ENCODE results near the gene DOK6.
"Not testable (repeated sequence)": the region's sequence is repeated elsewhere in the genome, so short reads cannot be mapped to it uniquely, and the experiment has no call there.

DOK6 gene

GRCh38 chr18:69631281-69631680 is 230.6 kb downstream of the DOK6 start:
- no peak for DNase-seq

GRCh38 chr18:69635482-69635881 is 234.8 kb downstream of the DOK6 start:
- DNase-seq = no peak

DNA sequence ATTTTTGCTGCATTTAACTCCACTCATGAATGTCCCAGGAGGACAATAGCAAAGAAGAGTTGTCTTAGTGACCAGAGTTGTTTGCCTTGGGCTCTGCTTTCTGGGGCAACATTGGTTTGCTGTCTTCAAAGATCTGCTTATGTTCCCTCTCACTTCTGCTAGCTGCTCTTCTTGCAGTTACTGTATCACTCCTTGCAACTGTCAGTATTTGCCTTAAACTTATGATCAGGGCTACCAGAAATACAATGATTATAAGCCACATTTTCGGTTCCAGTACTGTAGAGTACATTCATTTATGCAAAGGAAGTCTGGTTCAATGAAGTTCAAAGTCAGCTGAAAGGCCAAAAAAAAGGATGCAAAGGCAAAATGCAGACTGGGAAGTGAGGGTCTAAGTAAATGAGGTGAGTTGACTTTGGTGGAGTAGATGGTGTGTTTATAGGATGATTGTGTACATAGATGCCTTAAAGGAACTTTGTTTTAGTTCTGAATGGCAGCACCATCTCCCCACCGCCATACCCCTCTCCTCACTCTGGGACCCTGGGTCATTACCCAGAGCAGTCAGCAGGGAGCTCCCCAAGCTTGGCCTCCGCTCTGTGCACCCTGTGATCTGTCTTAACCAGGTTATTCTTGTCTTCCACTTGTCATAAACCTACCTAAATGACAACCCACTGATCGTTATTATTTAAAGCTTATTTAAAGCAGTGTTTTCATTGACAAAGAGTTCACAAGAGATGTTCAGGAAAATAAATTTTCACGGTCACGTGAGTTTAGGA is 236.0 kb downstream of the DOK6 start:
- no peak for DNase-seq

- no peak for DNase-seq
These were observed 237.4 kb downstream of the DOK6 start for GRCh38 chr18:69638056-69638455.

DNA sequence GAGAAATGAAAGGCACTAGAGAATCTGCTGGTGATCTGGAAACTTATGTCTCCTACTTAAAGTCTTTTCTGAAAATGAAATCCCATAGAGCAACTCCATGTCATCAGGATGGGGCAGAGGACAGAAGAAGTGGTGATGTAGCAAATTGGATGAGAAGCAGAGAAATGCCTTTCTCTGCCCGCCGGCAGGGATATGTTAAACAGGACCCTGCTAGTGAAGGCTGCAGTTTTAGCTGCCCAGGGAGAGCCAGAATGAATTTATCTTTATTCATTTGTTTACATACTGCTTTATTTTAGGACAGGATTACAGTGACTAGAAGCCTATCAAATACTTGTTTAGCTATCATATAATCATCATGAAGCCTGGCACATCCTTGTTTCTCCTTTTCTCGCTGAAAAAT is 247.0 kb downstream of the DOK6 start:
- DNase-seq = no peak

DNA sequence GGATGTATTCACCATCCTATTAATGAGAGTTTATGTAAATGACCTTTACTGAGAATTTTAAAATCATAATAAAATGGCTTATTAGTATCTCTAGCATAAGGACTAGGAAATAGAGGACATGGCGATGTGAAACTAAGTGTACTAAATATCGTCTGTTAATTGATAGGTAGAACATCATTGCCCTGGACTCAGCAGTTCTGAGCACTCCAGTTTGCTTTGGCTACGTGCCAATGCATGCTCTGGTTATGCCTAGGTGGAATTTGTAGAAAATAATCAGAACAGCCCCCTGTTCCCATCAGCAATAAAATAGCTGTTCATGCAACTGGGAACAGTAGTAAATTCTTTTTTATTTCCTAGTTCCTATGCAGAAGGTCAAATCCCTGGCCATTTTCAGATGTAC is 247.8 kb downstream of the DOK6 start:
- no peak for DNase-seq

GRCh38 chr18:69649684-69650083 is 249.0 kb downstream of the DOK6 start:
- DNase-seq = no peak

- DNase-seq = no peak
These were observed 250.6 kb downstream of the DOK6 start for GRCh38 chr18:69651243-69651642.

DNA sequence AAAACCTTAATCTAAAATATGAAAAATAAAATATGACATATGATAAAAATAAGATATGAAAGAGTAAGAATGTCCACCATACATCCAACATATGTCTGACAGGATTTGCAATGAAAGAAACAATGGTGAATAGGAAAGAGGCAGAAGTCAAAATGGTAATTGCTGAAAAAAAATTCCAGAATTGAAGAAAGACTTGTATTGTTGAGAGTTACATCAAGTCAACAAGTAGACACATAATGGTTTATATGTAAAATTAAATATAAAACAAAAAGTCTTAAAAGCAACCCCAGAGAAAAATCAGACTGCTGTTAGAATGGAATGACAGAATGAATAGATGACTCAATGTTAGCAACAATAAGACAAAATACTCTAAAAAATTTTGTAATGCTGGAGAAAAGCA is 255.1 kb downstream of the DOK6 start:
- DNase-seq = no peak

DNA sequence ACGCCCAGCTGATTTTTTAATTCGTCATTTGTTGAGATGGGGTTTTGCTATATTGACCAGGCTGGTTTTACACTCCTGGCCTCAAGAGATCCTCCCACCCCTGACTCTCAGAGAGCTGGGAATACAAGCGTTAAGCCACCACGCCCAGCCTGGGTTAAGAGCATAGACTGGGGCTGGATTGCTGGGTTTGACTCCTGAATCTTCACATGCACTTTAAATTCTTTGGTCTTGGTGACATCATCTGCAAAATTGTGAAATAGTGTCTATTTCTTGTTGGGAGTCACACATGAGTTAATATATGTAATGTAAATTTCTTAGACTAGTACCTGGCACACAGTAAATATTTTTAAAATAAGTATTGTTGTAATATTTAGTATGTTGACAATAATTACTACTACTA is 257.4 kb downstream of the DOK6 start:
- no peak for DNase-seq

DNA sequence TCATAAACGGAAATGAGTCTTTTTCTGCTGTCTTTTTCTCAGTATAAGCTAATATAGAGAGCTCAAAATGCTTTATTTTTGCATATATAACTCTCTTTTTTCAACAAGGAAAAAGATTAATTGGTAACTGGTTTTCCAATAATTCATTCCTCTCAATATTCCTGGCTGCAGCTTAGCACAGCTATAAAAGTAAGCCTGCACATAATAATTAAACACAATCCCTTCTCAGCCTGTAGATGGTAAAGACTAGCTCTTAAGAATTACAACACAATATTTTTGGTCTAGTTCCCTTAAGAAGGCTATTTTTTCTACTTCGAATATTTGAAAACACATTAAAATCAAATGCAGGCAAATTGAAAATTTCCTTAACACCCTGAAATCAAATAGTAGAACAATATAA is 258.0 kb downstream of the DOK6 start:
- DNase-seq = no peak

DNA sequence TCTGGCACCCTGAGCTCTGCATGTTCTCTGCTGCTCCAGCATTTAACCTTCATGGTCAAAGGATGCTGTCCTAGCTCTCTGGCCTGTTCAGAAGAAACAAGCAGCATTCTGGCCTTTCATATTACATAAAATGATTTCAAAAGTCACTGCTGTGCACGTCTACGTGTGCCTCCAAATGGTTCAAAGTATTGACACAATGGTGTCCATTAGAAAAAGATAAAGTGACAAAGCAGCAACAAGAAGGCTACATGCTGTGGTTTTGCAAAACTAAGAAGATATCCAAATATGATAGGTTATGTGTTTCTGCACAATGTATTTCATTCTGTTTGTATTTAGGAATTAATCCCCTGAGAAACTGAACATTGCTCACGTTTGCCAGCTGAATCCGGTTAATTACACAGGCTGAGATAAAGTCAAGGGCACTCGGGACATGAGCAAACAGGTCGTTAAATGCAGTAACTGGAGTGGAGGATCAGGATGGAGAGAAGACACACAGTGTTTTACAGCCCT is 258.5 kb downstream of the DOK6 start:
- DNase-seq = no peak

DNA sequence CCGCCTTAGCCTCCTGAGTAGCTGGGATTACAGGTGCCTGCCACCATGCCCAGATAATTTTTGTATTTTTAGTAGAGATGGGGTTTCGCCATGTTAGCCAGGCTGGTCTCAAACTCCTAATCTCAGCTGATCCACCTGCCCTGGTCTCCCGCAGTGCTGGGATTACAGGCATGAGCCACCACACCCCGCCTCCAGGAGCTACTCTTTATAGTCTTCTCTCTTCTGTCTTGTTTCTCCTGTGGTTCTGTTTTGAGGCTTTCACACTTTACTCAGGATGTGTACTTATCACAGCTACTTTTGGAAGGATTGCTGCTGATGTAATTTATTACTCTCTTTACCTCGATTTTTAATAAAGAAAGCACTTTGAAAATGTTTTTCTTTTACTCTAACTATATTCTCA is 261.4 kb downstream of the DOK6 start:
- not testable (repeated sequence) for DNase-seq

DNA sequence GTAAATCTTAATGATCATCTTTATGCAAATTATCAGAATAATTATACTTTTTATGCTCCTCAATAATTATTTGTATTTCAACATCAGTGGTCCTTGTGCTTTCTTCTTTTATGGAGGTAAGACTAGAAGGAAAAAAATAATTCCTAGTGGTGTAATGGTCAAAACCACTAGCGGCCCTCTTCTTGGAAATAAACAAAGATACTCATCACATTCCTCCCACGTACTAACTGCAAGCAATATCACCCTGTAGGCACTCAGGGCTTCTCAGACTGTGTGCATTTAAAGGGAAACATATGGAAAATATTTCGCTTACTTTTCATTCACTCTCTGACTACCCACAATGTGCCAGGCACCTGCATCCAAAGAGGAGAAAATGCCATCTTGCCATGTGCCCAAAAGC is 263.7 kb downstream of the DOK6 start:
- DNase-seq = no peak

GRCh38 chr18:69674292-69674877 is 273.7 kb downstream of the DOK6 start:
- DNase-seq = no peak

DNA sequence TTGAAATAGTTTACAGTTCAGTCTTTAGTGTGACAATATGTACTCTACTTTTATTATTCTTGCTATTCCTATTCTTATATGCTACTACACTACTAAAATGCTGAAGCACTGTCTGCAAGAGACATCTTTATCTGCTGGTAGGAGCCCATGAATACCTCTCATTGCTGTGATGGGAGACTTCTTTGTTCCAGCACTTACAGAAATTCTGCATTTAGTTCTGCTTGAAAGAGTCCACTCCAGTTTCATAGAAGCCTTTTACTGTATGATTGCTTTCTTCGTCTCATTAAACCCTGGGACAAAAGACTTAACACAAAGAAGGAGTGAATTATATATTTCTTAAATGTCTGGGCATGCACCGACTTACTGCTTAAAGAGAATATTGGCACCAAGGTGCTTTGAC is 274.3 kb downstream of the DOK6 start:
- no peak for DNase-seq

DNA sequence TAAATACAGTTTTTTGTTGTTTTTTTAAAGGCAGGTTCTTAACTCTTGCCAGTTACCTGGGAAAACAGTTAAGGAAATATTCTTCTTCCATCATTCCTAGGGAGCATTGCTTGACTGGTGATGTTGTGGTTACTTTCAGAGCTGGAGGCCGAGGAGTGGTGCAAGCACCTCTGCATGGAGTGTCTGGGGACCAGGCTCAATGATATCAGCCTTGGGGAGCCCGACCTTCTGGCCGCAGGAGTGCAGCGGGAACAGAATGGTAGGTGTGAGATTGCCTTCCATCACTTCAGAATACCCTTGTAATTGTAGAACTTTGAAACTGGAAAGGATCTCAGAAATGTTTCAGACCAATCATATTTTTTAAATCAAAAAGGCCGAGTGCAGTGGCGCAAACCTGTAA is 276.9 kb downstream of the DOK6 start:
- no peak for DNase-seq

- DNase-seq = no peak
These were observed 279.4 kb downstream of the DOK6 start for GRCh38 chr18:69680123-69680522.

DNA sequence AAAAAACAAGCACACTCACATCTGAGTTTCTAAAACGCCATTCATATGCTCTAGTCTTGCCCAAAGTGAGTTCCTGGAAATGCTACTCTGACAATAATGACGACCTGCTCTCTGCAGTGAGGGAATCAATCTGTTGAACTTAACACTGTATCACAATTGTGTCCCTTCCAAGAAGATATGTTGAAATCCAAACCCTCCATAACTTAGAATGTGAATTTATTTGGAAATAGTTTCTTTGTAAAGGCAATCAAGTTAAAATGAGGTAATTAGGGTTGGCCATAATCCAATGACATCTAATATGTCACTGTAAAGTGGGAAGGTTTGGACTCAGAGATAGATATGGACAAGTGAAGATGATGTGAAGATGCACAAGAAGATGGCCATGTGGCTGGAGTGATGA is 282.5 kb downstream of the DOK6 start:
- no peak for DNase-seq

DNA sequence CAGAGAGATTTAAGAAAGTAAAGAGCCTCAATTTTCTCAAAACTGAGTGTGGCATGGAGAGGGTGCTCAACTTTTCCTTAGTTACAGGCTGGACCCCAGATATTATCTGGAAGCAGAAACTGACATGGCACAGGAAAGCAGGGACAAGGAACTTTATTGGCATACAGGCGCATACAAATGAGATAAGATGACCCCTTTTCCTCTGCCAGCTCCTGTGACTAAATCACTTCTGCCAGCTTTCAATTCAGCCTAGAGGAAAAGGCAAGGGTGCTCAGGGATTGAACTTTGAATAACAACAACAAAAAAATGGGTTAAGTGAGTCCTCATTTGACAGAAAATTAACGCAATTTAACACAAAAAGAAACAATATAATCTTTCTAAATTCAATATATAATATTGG is 284.1 kb downstream of the DOK6 start:
- no peak for DNase-seq

DNA sequence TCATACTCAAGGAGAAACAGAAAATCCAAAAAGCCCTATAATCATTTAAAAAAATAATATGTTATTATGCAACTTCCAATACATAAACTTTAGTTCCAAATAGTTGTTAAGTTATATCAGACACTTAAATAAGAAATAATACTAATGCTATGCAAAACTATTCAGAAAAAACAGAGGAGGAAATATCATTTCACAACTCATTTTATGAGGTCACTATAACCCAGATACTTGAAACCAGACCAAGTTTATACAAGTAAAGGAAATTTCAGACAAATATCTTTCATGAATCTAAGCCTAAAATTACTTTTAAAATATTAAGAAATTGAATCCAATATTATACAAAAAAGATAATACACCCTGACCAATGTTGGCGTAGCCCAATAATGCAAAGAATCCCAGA is 286.2 kb downstream of the DOK6 start:
- DNase-seq = no peak

- no peak for DNase-seq
These were observed 288.6 kb downstream of the DOK6 start for GRCh38 chr18:69689121-69689759.

DNA sequence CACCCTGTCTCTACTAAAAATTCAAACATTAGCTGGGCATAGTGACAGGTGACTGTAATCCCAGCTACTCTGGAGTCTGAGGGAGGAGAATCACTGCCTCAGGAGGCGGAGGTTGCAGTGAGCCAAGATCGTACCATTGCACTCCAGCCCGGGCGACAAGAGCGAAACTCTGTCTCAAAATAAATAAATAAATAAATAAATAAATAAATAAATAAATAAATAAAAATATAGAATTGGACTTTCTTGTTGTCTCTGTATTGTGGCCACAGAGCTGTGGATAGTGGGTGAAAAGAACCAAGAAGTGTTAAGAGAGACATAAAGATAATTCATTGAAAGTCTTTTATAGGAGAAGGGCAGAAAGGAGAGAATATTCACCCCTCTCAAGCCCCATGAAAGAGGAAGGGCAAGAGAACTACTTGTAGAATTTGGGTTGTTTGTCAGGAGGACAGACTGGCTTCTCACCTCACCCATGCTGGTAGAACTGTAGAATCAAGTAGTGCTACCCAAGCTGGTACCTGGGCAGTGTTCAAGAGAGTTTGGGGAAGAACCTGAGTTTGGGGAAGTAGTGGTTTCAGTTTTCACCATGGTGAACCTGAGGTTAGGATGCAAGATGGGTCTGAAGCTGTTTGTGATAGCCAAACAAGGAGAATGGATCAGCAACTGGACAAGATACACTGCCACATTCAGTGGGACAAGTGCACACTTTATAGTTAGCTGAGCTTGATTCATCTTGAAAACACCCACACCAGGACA is 290.5 kb downstream of the DOK6 start:
- no peak for DNase-seq

- DNase-seq = no peak
These were observed 296.4 kb downstream of the DOK6 start for GRCh38 chr18:69697069-69697468.
